ENCODE data around the gene CACHD1. TPM values are rescaled to one million over a fixed set of nuclear protein-coding genes. Genes with fewer than 3 reads are reported as not detected.

CACHD1 gene
- total and polyA plus RNA-seq, 9 donors: 9.7 to 14.7 (median 11.8) TPM

- peaks cover 4% of the 10 kb centered on the region for H3K9me3 ChIP-seq (replicated peaks; ENCODE audit: control insufficient read depth, low read depth, low read length)
- no peaks in the 10 kb centered on the region for H3K27me3 ChIP-seq (ENCODE audit: control insufficient read depth, insufficient read depth, low read length)
- no peaks in the 10 kb centered on the region for H3K36me3 ChIP-seq (ENCODE audit: control insufficient read depth, insufficient read depth, low read length)
- no peak for DNase-seq
- H3K4me3 ChIP-seq (ENCODE audit: low read length): no peak overlapping the region
- H3K4me1 ChIP-seq (ENCODE audit: control insufficient read depth, insufficient read depth, low read length): peaks cover 7% of the 10 kb centered on the region
- no peak overlapping the region for H3K27ac ChIP-seq (ENCODE audit: low read length)
- 90% methylated on average over 2 of the region's 2 CpGs for whole genome bisulfite sequencing (ENCODE audit: insufficient coverage)
Measured at GRCh38 chr1:64532646-64533045, 62.7 kb downstream of the CACHD1 start.

GRCh38 chr1:64535938-64536835 lies 66.3 kb downstream of the CACHD1 start:
- Histone ChIP-seq H3K36me3 (ENCODE audit: control insufficient read depth, insufficient read depth, low read length) (no peaks in the 10 kb centered on the region), H3K4me3 (ENCODE audit: low read length) (no peak overlapping the region), H3K27ac (ENCODE audit: low read length) (no peak overlapping the region), H3K27me3 (ENCODE audit: control insufficient read depth, insufficient read depth, low read length) (no peaks in the 10 kb centered on the region), H3K9me3 (replicated peaks; ENCODE audit: control insufficient read depth, low read depth, low read length) (peaks cover 4% of the 10 kb centered on the region), H3K4me1 (ENCODE audit: control insufficient read depth, insufficient read depth, low read length) (peaks cover 21% of the 10 kb centered on the region)
- peak; percentile 58 for DNase-seq
- WGBS (ENCODE audit: insufficient coverage): 53% methylated on average over 3 of the region's 10 CpGs

DNA sequence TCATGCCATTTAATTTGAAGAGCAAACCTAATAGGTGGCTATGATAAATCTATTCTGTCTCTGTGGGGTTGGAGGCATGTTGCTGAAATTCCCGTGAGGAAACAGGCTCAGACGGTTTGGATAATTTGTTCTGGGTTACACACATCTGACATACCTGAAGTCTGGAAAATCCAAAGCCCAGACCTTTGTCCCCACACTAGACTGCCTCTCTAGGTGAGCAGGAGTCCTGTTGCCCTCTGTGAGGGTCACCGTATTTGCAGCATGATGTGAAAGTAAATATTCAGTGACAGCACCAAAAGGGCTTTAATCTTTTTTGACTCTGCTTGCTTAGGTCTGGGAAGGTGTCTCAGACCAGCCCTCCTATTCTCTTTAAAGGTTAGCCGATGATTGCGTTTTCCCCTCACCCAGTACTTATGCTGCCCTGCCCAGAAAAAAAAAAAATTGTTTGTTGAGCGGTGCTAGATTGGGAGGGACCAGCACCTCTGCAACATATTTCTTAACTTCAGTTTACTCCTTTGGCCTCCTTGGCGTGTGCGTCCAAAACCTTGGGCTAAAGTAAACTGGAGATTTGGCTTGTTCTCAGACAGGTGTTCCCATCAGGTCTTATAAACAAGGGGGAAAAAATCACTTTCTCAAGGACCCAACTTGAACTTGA lies 67.0 kb downstream of the CACHD1 start:
- no CpG with 5 or more reads among the region's 8 CpGs for WGBS (ENCODE audit: insufficient coverage)
- Histone ChIP-seq H3K4me1 (ENCODE audit: control insufficient read depth, insufficient read depth, low read length) (peaks cover 21% of the 10 kb centered on the region), H3K27ac (ENCODE audit: low read length) (peak overlapping the region; percentile 23), H3K4me3 (ENCODE audit: low read length) (no peak overlapping the region), H3K9me3 (replicated peaks; ENCODE audit: control insufficient read depth, low read depth, low read length) (peaks cover 4% of the 10 kb centered on the region), H3K36me3 (ENCODE audit: control insufficient read depth, insufficient read depth, low read length) (no peaks in the 10 kb centered on the region), H3K27me3 (ENCODE audit: control insufficient read depth, insufficient read depth, low read length) (no peaks in the 10 kb centered on the region)
- DNase-seq: no peak

GRCh38 chr1:64537942-64538341 lies 68.0 kb downstream of the CACHD1 start:
- no peaks in the 10 kb centered on the region for H3K36me3 ChIP-seq (ENCODE audit: control insufficient read depth, insufficient read depth, low read length)
- DNase-seq: no peak
- H3K9me3 ChIP-seq (replicated peaks; ENCODE audit: control insufficient read depth, low read depth, low read length): peaks cover 4% of the 10 kb centered on the region
- H3K27me3 ChIP-seq (ENCODE audit: control insufficient read depth, insufficient read depth, low read length): no peaks in the 10 kb centered on the region
- peaks cover 21% of the 10 kb centered on the region for H3K4me1 ChIP-seq (ENCODE audit: control insufficient read depth, insufficient read depth, low read length)
- no peak overlapping the region for H3K4me3 ChIP-seq (ENCODE audit: low read length)
- peak overlapping the region; percentile 39 for H3K27ac ChIP-seq (ENCODE audit: low read length)
- no CpG with 5 or more reads among the region's 4 CpGs for whole genome bisulfite sequencing (ENCODE audit: insufficient coverage)

GRCh38 chr1:64538389-64538788 lies 68.5 kb downstream of the CACHD1 start:
- Histone ChIP-seq H3K36me3 (ENCODE audit: control insufficient read depth, insufficient read depth, low read length) (no peaks in the 10 kb centered on the region), H3K27ac (ENCODE audit: low read length) (peak overlapping the region; percentile 66), H3K9me3 (replicated peaks; ENCODE audit: control insufficient read depth, low read depth, low read length) (peaks cover 4% of the 10 kb centered on the region), H3K27me3 (ENCODE audit: control insufficient read depth, insufficient read depth, low read length) (no peaks in the 10 kb centered on the region), H3K4me1 (ENCODE audit: control insufficient read depth, insufficient read depth, low read length) (peaks cover 21% of the 10 kb centered on the region), H3K4me3 (ENCODE audit: low read length) (no peak overlapping the region)
- no CpG with 5 or more reads among the region's 3 CpGs for WGBS (ENCODE audit: insufficient coverage)
- peak; percentile 69 for DNase-seq

- no peaks in the 10 kb centered on the region for H3K27me3 ChIP-seq (ENCODE audit: control insufficient read depth, insufficient read depth, low read length)
- peak overlapping the region; percentile 88 for H3K27ac ChIP-seq (ENCODE audit: low read length)
- no peak overlapping the region for H3K4me3 ChIP-seq (ENCODE audit: low read length)
Measured at GRCh38 chr1:64539289-64539688, 69.4 kb downstream of the CACHD1 start.

DNA sequence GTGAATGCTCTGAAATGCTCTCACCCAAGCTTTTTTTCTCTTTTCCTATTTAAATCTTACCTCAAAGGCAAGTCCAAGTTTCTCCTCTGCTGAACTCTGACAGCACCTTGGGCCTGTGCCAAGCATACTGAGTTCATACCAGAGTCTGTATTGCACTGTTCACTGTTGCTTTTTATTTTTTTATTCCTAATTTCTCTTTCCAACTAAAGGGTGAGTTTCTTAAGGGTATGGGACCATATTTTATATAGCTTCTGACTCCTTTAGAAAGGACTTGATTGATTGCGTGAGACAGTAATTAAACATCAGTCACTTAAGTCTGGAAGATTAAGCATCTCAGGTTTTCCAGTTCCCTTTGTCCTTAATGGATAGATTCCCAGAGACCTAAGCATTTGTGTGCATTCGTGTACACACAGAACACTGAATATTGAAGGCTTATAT lies 69.9 kb downstream of the CACHD1 start:
- peaks cover 21% of the 10 kb centered on the region for H3K4me1 ChIP-seq (ENCODE audit: control insufficient read depth, insufficient read depth, low read length)
- peak overlapping the region; percentile 88 for H3K27ac ChIP-seq (ENCODE audit: low read length)
- no peaks in the 10 kb centered on the region for H3K36me3 ChIP-seq (ENCODE audit: control insufficient read depth, insufficient read depth, low read length)
- no peaks in the 10 kb centered on the region for H3K9me3 ChIP-seq (replicated peaks; ENCODE audit: control insufficient read depth, low read depth, low read length)
- no peaks in the 10 kb centered on the region for H3K27me3 ChIP-seq (ENCODE audit: control insufficient read depth, insufficient read depth, low read length)
- peak; percentile 69 for DNase-seq
- no peak overlapping the region for H3K4me3 ChIP-seq (ENCODE audit: low read length)
- WGBS (ENCODE audit: insufficient coverage): no CpG with 5 or more reads among the region's 2 CpGs

More at GRCh38 chr1:64539289-64539688, 69.4 kb downstream of the CACHD1 start:
- 42% methylated on average over 1 of the region's 3 CpGs for WGBS (ENCODE audit: insufficient coverage)
- Histone ChIP-seq H3K4me1 (ENCODE audit: control insufficient read depth, insufficient read depth, low read length) (peaks cover 21% of the 10 kb centered on the region), H3K9me3 (replicated peaks; ENCODE audit: control insufficient read depth, low read depth, low read length) (peaks cover 4% of the 10 kb centered on the region), H3K36me3 (ENCODE audit: control insufficient read depth, insufficient read depth, low read length) (no peaks in the 10 kb centered on the region)
- DNase-seq: peak; percentile 32

DNA sequence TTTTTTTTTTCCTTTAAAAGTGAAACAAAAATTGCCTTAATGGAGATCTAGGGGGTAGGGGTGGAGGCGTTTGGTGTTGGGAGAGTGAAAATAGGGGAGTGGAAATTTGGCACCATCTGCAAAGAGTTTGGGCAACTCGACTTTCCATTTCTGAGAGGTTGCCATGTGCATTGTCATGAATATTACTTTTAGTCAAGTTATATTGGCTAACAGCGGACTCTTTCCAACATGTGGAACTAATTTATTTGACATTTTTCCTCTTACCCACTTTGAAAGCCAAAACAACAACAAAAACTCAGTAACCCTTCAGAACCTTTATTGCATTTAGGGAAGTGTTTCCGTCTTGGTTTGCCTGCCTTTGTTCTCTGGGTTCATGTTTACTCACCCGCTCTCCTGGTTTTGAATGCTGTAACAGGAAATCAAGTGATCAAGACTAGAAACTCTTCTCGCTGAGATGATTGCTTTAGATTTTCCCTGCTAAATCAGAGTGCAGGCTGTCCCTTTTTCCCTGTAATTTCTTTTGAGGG lies 70.4 kb downstream of the CACHD1 start:
- WGBS (ENCODE audit: insufficient coverage): 0% methylated on average over 1 of the region's 6 CpGs
- Histone ChIP-seq H3K9me3 (replicated peaks; ENCODE audit: control insufficient read depth, low read depth, low read length) (no peaks in the 10 kb centered on the region), H3K4me3 (ENCODE audit: low read length) (peak overlapping the region; percentile 14), H3K4me1 (ENCODE audit: control insufficient read depth, insufficient read depth, low read length) (peaks cover 21% of the 10 kb centered on the region), H3K27ac (ENCODE audit: low read length) (peak overlapping the region; percentile 88), H3K27me3 (ENCODE audit: control insufficient read depth, insufficient read depth, low read length) (no peaks in the 10 kb centered on the region), H3K36me3 (ENCODE audit: control insufficient read depth, insufficient read depth, low read length) (no peaks in the 10 kb centered on the region)
- DNase-seq: peak; percentile 84

DNA sequence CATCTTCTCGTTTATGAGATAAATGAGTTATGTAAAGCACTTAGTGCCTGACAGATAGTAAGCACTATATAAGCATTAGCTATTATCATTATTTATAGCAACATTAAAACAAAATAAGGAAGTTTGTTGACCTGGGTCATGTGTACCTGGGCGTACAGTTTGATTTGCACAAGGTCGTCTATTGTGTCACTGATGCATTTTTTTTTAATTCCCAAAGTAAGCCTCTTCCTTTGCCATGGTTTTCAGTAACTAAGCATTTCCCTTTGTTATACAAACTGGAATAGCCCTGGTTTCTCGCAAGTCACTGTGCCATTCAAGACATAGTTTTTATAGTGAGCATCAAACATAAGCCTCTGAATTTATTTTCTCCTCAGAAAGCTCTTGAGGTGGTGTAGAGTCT lies 72.2 kb downstream of the CACHD1 start:
- Histone ChIP-seq H3K36me3 (ENCODE audit: control insufficient read depth, insufficient read depth, low read length) (no peaks in the 10 kb centered on the region), H3K4me1 (ENCODE audit: control insufficient read depth, insufficient read depth, low read length) (peaks cover 22% of the 10 kb centered on the region), H3K27ac (ENCODE audit: low read length) (peak overlapping the region; percentile 29), H3K27me3 (ENCODE audit: control insufficient read depth, insufficient read depth, low read length) (no peaks in the 10 kb centered on the region), H3K4me3 (ENCODE audit: low read length) (no peak overlapping the region), H3K9me3 (replicated peaks; ENCODE audit: control insufficient read depth, low read depth, low read length) (no peaks in the 10 kb centered on the region)
- 76% methylated on average over 2 of the region's 4 CpGs for WGBS (ENCODE audit: insufficient coverage)
- no peak for DNase-seq

GRCh38 chr1:64543831-64544230 lies 73.9 kb downstream of the CACHD1 start:
- Histone ChIP-seq H3K27ac (ENCODE audit: low read length) (no peak overlapping the region), H3K27me3 (ENCODE audit: control insufficient read depth, insufficient read depth, low read length) (no peaks in the 10 kb centered on the region), H3K4me3 (ENCODE audit: low read length) (no peak overlapping the region), H3K9me3 (replicated peaks; ENCODE audit: control insufficient read depth, low read depth, low read length) (no peaks in the 10 kb centered on the region), H3K36me3 (ENCODE audit: control insufficient read depth, insufficient read depth, low read length) (no peaks in the 10 kb centered on the region), H3K4me1 (ENCODE audit: control insufficient read depth, insufficient read depth, low read length) (peaks cover 19% of the 10 kb centered on the region)
- WGBS (ENCODE audit: insufficient coverage): no CpG with 5 or more reads among the region's 4 CpGs
- no peak for DNase-seq

Data from muscle of leg (tissue), 11 donors.